OCI-LY1 (cell line): ENCODE results near the gene AGK.
"Not testable (repeated sequence)": the region's sequence is repeated elsewhere in the genome, so short reads cannot be mapped to it uniquely, and the experiment has no call there.

Experiments
- H2AFZ ChIP-seq: fragments of 200-600 bp; sonication (generic), shearing (Covaris generic); 2 replicates; pipeline ENCODE4 v1.6.0; 2014; ENCODE audit warnings: antibody characterized with exemption, mild to moderate bottlenecking, low read length
- H3F3A ChIP-seq: fragments of 200-600 bp; sonication (generic), shearing (Covaris generic); 2 replicates; pipeline ENCODE4 v1.6.0; 2014; ENCODE audit warnings: mild to moderate bottlenecking, antibody characterized with exemption, low read length, moderate library complexity; ENCODE audit not compliant: insufficient read depth
- H3K27ac ChIP-seq: fragments of 200-600 bp; sonication (generic); 2 replicates; pipeline ENCODE4 v1.5.1; 2014; ENCODE audit warnings: low read length, mixed run types, mild to moderate bottlenecking, low read depth; ENCODE audit not compliant: poor library complexity, severe bottlenecking
- H3K27me3 ChIP-seq: fragments of 200-600 bp; sonication (generic); 2 replicates; pipeline ENCODE4 v1.6.0; 2014; ENCODE audit warnings: antibody characterized with exemption, mild to moderate bottlenecking, low read length, moderate library complexity; ENCODE audit not compliant: insufficient read depth
- H3K36me3 ChIP-seq: fragments of 200-600 bp; sonication (generic); 2 replicates; pipeline ENCODE4 v1.6.1; 2014; ENCODE audit warnings: mild to moderate bottlenecking, antibody characterized with exemption, low read length, moderate library complexity, mixed read lengths; ENCODE audit not compliant: insufficient read depth
- H3K4me1 ChIP-seq: fragments of 200-600 bp; sonication (generic); 2 replicates; pipeline ENCODE4 v1.5.1; 2014; ENCODE audit warnings: mild to moderate bottlenecking, low read length, moderate library complexity; ENCODE audit not compliant: insufficient read depth, severe bottlenecking
- H3K4me2 ChIP-seq: fragments of 200-600 bp; sonication (generic), shearing (Covaris generic); 2 replicates; pipeline ENCODE4 v1.6.1; 2014; ENCODE audit warnings: low read length
- H3K4me3 ChIP-seq: fragments of 200-600 bp; sonication (generic); 2 replicates; pipeline ENCODE4 v1.5.1; 2014; ENCODE audit warnings: low read length, low read depth, mild to moderate bottlenecking, mixed read lengths; ENCODE audit not compliant: poor library complexity, severe bottlenecking
- H3K79me2 ChIP-seq: fragments of 200-600 bp; shearing (Covaris generic); 2 replicates; pipeline ENCODE4 v1.6.1; 2016; ENCODE audit warnings: mixed run types, low read length, mixed read lengths; ENCODE audit not compliant: insufficient read depth
- H3K9ac ChIP-seq: fragments of 200-600 bp; sonication (generic), shearing (Covaris generic); 2 replicates; pipeline ENCODE4 v1.6.1; 2014; ENCODE audit warnings: mild to moderate bottlenecking, low read length, mixed read lengths
- H3K9me2 ChIP-seq: fragments of 200-600 bp; sonication (generic), shearing (Covaris generic); 2 replicates; pipeline ENCODE4 v1.6.1; 2014; ENCODE audit warnings: low read depth, mild to moderate bottlenecking, low read length, mixed read lengths
- H3K9me3 ChIP-seq: fragments of 200-600 bp; shearing (Covaris generic); 2 replicates; pipeline ENCODE4 v1.6.1; 2014; ENCODE audit warnings: low read length, mixed read lengths
- H4K20me1 ChIP-seq: fragments of 200-600 bp; sonication (generic), shearing (Covaris generic); 2 replicates; pipeline ENCODE4 v1.6.0; 2016; ENCODE audit warnings: mild to moderate bottlenecking, low read length; ENCODE audit not compliant: insufficient read depth
- CTCF ChIP-seq: fragments of 200-600 bp; sonication (generic), shearing (Covaris generic); IDR thresholded peaks from 2 replicates; pipeline ENCODE4 v1.5.1; 2017; ENCODE audit warnings: mild to moderate bottlenecking, antibody characterized with exemption, low read length, moderate library complexity, mixed read lengths
- EZH2 ChIP-seq: fragments of 200-600 bp; sonication (generic), shearing (Covaris generic); IDR thresholded peaks from 2 replicates; pipeline ENCODE4 v1.8.0; 2017; ENCODE audit warnings: borderline replicate concordance, mixed run types, mild to moderate bottlenecking, antibody characterized with exemption, low read length, moderate library complexity, mixed read lengths

The AGK gene

GRCh38 chr7:141646826-141647480 is 95.7 kb downstream of the AGK start:
- Histone ChIP-seq H2AFZ (no peak overlapping the region), H3K4me2 (no peak overlapping the region), H3K4me1 (peaks cover 18% of the 10 kb centered on the region), H3K27me3 (no peaks in the 10 kb centered on the region), H3K9me3 (no peaks in the 10 kb centered on the region), H3K9me2 (no peaks in the 10 kb centered on the region), H3K36me3 (peaks cover 23% of the 10 kb centered on the region), H3K9ac (no peak overlapping the region), H3F3A (no peaks in the 10 kb centered on the region), H3K4me3 (no peak overlapping the region), H3K27ac (no peak overlapping the region), H4K20me1 (no peaks in the 10 kb centered on the region), H3K79me2 (no peaks in the 10 kb centered on the region)
- no peak for TF ChIP-seq CTCF
- no peak for TF ChIP-seq EZH2

GRCh38 chr7:141647701-141648100 is 96.5 kb downstream of the AGK start:
- H3K79me2 ChIP-seq, H3K27ac ChIP-seq, H3K9me2 ChIP-seq, H3K4me2 ChIP-seq, H3K27me3 ChIP-seq, H3K9ac ChIP-seq, H4K20me1 ChIP-seq, H3K4me3 ChIP-seq, H3F3A ChIP-seq, H3K9me3 ChIP-seq, H2AFZ ChIP-seq: not testable (repeated sequence)
- Histone ChIP-seq H3K4me1 (peaks cover 18% of the 10 kb centered on the region), H3K36me3 (peaks cover 20% of the 10 kb centered on the region; the same call in 1 of the 2 replicates)

- Histone ChIP-seq H3K9ac (no peak overlapping the region), H3K9me3 (no peaks in the 10 kb centered on the region), H3K27ac (peak overlapping the region; percentile 68), H4K20me1 (no peaks in the 10 kb centered on the region), H2AFZ (no peak overlapping the region), H3K9me2 (no peaks in the 10 kb centered on the region), H3K4me1 (peaks cover 18% of the 10 kb centered on the region), H3K27me3 (no peaks in the 10 kb centered on the region), H3K79me2 (no peaks in the 10 kb centered on the region), H3K4me2 (peak overlapping the region; percentile 31; the same call in 1 of the 2 replicates), H3K4me3 (no peak overlapping the region), H3K36me3 (peaks cover 18% of the 10 kb centered on the region; the same call in 1 of the 2 replicates), H3F3A (no peaks in the 10 kb centered on the region)
- TF ChIP-seq EZH2 (no peak), CTCF (no peak)
These were observed 97.3 kb downstream of the AGK start for GRCh38 chr7:141648276-141649114.
